Stomach (tissue), 4 donors: ENCODE results near the gene ANKS1A.

Source experiments
- POLR2A ChIP-seq, 4 donors: fragments of 450-650 bp; IDR thresholded peaks; one replicate each; pipeline ENCODE4 v1.6.1; 2016; ENCODE audit warnings: antibody characterized with exemption in 4 of 4, control low read depth in 2 of 4, mild to moderate bottlenecking in 1 of 4, moderate library complexity in 1 of 4
- POLR2AphosphoS5 ChIP-seq, 3 donors: sonication (generic); formaldehyde crosslinking; IDR thresholded peaks; one replicate each; pipeline ENCODE4 v1.6.1; 2016; ENCODE audit warnings: antibody characterized with exemption in 3 of 3
- TF ChIP-seq, protein P1 (sequence below), 7 experiments: fragments of 450-650 bp in 4 of 7; fragments of 200-600 bp in 3 of 7; sonication (generic) in 3 of 7; IDR thresholded peaks; one replicate each; pipeline ENCODE4 v1.5.1; 2016 to 2019; ENCODE audit warnings: antibody characterized with exemption in 7 of 7, control low read depth in 2 of 7, mild to moderate bottlenecking in 1 of 7

GRCh38 chr6:35084041-35084491 lies 195.0 kb downstream of the ANKS1A start:
- TF ChIP-seq POLR2AphosphoS5 (IDR thresholded peaks at IDR 0.05) (no peak), POLR2A (IDR thresholded peaks at IDR 0.05) (no peak)
- TF ChIP-seq, protein P1, sequence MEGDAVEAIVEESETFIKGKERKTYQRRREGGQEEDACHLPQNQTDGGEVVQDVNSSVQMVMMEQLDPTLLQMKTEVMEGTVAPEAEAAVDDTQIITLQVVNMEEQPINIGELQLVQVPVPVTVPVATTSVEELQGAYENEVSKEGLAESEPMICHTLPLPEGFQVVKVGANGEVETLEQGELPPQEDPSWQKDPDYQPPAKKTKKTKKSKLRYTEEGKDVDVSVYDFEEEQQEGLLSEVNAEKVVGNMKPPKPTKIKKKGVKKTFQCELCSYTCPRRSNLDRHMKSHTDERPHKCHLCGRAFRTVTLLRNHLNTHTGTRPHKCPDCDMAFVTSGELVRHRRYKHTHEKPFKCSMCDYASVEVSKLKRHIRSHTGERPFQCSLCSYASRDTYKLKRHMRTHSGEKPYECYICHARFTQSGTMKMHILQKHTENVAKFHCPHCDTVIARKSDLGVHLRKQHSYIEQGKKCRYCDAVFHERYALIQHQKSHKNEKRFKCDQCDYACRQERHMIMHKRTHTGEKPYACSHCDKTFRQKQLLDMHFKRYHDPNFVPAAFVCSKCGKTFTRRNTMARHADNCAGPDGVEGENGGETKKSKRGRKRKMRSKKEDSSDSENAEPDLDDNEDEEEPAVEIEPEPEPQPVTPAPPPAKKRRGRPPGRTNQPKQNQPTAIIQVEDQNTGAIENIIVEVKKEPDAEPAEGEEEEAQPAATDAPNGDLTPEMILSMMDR (IDR thresholded peaks at IDR 0.05), result no peak
